Stimulated activated CD4-positive, alpha-beta T cell treated with anti-CD3 and anti-CD28 coated beads, Interleukin-12 subunit alpha, Interleukin-12 subunit beta, amount 100 ng/mL, for 24 hours (primary cell): ENCODE data around the gene OTOGL.
"Not testable (repeated sequence)": the region's sequence is repeated elsewhere in the genome, so short reads cannot be mapped to it uniquely, and the experiment has no call there.

Experiments
- DNase-seq, 2 experiments: peaks; one replicate each; pipeline ENCODE4 v3.0.0-alpha.2; 2020; ENCODE audit warnings: low read depth in 2 of 2

The OTOGL gene

DNA sequence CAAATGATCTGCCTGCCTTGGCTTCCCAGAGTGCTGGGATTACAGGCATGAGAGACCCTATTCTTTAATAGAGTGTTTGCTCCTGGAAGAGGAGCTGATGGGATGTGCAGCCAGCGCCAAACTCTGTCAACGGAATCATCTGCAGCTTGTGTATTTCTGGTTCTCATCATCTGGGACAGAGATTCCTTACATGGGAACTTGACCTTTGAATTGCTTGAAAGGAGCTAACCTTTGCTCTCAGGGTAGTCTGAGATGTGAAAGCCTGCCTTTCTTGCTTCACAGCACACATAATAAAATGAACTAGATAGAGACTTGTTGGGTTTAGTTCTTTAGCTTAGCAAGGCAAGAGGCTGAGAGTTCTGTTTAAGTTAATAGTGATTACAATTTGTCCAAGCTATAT, 120.0 kb downstream of the OTOGL start:
- DNase-seq, result no peak

DNA sequence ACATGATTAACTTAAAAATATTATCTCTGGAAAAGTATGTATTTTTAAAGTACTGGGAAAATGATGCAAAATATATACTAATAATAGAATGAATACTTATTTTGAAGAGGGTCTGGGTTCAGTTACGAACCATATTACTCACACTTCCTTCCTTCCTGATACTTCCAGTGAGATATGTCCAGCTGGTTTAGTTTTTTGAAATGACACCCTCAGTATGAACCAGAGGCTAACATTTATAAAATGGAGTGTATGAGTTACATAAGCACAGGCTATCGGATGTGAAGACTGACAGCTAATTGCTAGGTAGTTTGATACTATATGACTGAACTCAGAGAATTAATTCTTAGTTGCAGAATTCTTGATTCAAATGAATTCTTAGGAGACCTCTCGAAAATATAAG, 122.9 kb downstream of the OTOGL start:
- no peak for DNase-seq

DNA sequence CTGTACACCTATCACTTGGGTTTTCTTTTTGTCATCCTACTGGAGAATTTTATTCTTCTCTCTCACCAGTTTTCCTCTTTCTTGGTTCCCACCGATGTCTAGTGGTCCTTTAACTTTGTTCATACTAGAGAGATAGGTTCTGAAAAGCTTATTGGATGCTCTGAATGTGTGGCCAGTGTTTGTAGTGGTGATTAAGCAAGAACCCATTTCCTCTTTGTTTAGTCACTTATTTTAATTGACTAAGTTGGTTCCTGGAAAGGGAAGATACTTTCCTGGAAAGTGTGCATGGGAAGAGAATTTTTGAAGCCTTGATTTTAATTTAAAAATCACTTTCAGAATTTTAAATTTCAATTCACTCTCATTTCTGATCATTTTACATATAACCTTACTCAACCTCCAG, 127.2 kb downstream of the OTOGL start:
- no peak for DNase-seq

DNA sequence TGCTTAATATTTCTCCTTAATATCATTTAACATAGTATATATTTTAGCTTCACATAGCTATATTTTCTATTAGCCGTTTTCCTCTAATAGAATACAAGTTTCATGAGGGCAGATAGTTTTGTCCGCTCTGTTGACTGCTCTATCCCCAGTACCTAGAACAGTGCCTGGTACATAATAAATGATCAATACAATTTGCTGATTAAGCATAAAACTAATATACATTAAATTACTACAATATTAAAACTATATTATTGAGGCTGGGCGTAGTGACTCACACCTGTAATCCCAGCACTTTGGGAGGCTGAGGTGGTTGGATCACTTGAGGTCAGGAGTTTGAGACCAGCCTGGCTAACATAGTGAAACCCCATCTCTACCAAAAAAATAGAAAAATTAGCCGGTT, 128.6 kb downstream of the OTOGL start:
- not testable (repeated sequence) for DNase-seq

DNA sequence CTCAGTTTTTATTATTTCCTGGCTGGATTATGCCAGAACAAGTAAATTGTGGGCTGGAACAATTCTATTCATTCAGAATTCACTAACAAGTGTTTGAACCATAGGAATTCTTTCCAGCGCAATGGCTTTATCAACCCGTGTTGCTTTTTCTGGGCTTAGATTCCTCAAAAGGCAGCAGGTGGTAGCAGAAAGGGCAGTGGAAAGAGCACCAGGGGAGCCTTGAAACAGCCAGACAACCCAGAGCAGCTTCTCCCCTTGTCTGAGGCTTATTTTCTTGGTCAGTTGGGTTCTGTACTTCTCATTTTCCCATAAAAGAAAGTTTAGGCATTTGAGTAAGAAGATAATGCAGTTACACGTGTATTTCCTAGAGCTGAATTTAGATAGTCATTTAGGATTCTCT, 130.7 kb downstream of the OTOGL start:
- no peak for DNase-seq

DNA sequence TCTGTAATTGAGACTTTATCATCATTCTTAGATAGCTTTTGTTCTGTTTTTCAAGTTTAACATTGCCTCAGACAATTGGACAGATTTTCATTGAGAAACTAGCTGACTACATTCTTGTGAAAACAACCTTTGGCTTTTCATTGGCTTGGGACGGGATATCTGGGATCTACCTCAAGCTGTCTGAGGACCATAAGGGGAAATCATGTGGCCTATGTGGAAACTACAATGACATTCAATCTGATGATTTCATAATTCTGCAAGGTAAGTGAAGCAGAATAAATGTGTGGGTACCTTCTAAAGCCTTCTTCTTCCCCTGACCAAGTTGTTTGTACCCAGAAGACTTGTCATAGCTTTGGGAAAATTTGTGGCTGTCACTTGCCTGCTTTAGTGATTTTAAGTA, 133.5 kb downstream of the OTOGL start:
- no peak for DNase-seq

DNA sequence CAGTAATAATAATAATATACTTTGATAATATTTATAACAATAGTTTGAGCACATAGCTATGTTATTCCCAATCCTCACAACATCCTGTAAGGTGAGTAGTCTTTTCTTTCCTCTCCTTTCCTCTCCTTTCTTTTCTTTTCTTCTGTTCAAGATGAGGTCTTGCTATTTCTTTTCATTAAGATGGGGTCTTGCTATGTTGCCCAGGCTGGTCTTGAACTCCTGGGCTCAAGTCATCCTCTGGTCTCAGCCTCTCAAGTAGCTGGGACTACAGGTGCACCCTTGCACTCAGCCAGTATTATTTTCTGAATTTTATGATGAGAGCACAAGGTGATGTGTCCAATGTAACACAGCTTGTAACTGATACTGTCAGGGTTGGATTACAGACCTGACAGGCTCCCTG, 134.6 kb downstream of the OTOGL start:
- DNase-seq, result no peak

DNA sequence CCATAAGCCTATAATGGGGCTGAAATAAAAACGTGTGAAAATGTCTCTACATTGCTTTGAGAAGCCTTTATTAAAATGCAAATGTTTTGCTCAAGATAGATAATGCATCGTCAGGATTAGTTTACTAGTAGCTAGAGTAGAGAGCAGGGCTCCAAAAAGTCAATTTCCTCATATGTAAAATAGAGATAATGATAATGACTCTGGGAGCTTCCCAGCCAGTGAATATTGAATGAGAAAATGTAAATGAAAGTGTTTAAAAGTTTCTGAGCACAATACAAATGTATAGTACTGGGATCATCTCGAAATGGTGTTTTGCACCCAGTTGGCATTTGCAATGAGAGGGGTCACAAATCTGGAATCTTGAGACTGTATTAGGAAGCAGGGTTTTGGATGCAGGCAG, 135.3 kb downstream of the OTOGL start:
- no peak for DNase-seq

DNA sequence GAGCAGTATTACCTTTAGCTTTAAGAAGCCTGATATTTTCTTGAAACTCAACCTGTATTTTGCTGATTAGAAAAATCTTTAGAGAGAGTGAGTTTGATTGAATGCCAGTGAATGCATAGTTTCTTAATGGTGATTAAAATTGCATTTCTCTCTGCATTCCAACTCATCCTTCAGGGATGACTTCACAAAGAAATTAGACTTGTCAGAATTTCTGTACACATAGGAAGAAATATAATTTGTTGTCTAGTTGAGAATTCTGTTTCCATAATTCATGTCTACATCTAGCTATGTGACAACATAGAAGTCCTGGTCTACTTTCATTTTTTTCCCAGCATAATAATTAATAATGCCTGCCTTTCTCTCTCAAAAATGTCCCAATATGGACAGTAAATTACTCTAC, 136.6 kb downstream of the OTOGL start:
- no peak for DNase-seq

DNA sequence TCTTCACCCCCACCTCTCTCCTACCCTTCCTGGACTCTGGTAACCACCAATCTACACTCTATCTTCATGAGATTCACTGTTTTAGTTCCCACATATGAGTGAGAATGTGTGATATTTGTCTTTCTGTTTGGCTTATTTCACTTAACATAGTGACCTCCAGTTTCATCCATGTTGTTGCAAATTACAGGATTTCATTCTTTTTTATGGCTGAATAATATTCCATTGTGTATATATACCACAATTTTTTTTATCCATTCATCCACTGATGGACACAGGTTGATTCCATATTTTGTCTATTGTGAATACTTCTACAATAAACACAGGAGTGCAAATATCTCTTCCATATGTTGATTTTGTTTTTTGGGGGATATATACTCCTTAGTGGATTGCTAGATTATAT, 140.5 kb downstream of the OTOGL start:
- DNase-seq, result no peak

DNA sequence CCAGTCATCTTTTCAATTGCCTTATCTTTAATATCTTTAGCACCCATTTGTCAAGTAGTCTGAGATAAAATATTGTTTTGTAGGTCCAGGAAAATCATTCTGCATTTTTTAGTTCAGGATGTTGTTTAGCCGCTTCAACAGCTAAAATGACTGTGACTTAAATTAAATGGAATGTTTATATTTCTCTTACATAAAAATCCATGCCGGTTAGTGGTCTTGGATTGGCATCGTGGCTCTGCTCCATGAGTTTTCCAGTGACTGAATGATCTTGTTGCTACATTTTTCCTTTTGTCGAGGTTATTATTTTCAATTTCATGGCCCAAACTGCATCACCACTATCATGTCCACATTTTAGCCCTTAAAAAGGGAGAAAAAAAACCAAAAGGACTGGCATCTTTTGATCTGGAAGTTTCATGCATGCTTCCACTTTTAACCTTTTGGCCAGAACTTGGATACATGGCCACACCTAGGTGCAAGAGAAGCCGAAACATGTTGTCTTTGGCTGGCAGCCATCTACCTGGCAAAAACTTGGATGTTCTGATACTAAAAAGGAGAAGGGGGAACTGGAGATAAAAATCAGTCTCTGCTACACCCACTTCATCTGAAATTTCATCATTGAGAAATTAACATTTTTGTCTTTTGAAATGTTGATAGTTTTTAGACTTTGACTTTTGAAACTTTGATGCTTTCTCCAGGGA, 142.4 kb downstream of the OTOGL start:
- no peak for DNase-seq

DNA sequence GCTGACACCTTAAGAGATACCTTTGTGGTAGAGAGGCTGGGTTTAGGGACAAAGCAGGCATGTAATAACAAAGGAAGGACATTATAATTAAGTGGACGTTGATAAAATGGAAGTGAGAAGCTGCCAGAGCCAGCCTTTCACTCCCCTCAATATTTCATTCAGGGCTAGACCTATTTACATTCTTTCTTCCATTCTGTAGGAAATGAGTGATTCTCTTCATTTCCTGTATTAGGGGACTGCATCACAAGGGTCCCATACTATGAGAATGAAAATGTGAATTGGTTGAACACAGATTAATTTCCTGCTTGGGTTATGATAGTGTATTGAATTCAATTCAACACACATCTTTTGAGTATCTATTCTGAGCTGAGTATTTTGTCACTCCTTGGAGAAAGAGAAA, 143.0 kb downstream of the OTOGL start:
- DNase-seq, result no peak

DNA sequence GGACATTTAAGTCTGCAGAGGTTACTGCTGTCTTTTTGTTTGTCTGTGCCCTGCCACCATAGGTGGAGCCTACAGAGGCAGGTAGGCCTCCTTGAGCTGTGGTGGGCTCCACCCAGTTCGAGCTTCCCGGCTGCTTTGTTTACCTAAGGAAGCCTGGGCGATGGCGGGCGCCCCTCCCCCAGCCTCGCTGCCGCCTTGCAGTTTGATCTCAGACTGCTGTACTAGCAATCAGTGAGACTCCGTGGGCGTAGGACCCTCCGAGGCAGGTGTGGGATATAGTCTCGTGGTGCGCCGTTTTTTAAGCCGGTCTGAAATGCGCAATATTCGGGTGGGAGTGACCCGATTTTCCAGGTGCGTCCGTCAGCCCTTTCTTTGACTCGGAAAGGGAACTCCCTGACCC, 150.2 kb downstream of the OTOGL start:
- not testable (repeated sequence) for DNase-seq

DNA sequence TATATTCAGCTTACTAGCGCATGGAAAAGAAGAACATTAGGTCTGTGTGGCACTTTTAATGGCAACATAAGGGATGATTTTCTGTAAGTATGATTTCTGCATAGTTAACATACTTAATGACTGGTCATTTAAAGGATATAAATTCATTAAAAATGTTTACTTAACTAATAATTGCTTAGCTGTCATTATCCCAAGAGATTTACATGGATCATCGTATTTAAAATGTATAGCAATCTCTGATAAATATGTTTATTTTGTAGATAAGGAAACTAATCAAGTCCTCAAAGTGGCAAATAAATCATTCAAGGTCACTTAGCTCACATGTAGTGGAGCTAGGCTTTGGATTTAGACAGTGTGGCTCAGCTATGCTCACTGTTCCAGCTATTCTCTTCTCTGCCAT, 158.6 kb downstream of the OTOGL start:
- DNase-seq, result no peak

DNA sequence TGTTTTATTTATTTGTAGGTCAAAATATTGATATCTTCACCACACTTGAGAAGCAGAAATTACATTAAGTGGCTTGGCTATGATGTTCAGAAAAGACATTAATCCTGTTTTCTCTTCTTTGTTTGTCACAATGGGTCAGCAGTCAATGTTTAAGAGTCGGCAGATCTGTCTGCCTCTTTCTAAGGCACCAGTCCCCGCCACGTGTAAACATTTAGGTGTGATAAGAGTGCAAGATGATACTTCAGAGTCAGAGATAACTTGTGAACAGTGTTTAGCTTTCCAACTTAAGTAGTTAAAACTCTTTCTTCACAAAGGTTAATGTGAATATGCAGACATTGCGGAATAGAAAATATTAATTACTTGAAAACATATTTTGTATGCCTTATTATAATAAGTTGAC, 160.9 kb downstream of the OTOGL start:
- no peak for DNase-seq

DNA sequence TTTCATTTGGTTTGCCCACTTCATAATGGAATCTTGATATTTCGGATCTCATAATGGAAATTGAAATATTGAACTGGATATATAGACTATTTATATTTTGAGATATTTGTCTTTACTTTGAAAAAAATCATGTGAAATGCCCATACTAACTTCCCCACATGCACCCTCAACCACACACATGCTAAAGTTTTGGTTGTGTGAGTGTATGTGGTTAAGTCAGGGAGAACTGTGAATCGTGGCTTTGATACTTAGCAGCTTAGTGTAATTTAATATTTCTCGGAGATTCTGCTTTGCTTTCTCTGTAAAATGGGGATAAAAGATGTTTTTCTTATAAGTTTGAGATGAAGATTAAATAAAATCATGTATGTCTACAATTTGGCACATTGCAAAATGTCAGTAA, 162.1 kb downstream of the OTOGL start:
- DNase-seq, result no peak

DNA sequence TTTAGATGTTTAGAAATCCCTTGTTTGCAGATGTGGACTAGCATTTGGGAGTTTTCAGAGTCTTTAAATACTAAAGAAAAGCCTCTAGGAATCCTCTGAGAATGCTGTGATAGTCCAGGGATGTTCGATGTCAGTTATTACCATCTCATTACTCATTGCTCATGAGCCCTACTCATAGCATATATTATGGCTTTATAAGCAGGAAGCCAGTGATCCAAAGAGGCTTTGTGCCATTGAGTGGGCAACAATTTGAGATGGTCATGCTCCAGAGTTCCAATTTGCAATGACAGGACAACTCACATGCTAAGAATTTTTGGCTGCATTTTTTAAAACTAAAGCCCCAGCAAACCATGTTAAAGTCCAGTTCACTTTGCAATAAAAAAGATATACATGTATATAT, 163.0 kb downstream of the OTOGL start:
- no peak for DNase-seq

DNA sequence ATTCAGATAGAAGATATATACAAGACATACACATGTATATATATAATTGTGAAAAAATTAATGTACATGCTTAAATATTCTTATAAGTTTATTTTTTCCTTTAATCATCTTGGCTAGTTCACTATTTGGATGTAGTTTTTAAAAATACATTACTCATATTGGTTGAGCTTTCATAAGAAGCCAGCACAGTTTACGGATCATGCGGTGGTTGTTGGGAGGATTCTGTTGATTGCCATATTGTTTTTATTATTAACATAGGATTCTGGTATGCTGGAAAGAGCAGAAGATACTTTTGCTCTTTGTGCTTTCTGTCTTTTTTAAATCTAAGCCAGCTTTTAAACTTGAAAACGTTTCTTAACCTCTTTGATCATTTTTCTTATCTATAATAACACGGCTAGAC, 163.4 kb downstream of the OTOGL start:
- DNase-seq, result no peak

DNA sequence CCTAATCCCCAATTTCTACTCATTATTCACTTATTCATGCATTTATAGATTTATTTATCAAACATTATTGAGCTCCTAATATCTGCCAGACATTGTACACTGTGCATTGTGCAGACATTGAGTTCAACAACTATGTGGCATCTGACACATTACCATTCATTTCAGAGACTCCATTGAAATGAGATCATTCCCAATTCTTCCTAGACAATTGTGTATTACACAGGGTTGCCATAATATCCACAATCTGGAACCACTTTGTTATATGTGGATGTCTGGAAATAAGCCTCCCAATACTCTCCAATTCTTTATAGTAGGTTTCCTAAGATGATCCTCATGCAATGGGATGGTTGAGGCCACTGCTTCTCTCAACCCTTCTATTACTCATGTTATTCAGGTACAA, 165.0 kb downstream of the OTOGL start:
- DNase-seq, result no peak

DNA sequence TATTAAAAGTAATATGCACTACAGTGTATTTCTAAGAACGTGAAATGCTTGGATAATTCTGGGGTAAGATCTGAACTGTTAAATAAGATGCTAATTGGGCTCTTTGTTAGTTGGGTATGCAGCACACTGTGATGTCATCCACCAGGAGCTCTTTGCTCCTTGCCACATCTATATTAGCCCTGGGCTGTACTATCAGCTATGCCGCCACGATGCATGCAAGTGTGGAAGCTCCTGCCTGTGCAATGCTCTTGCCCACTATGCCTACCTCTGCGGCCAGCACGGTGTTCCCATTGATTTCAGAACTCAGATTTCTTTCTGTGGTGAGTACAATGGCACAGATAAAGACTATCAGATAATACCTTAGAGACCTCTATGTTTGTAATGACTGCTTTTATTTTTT, 165.6 kb downstream of the OTOGL start:
- no peak for DNase-seq

DNA sequence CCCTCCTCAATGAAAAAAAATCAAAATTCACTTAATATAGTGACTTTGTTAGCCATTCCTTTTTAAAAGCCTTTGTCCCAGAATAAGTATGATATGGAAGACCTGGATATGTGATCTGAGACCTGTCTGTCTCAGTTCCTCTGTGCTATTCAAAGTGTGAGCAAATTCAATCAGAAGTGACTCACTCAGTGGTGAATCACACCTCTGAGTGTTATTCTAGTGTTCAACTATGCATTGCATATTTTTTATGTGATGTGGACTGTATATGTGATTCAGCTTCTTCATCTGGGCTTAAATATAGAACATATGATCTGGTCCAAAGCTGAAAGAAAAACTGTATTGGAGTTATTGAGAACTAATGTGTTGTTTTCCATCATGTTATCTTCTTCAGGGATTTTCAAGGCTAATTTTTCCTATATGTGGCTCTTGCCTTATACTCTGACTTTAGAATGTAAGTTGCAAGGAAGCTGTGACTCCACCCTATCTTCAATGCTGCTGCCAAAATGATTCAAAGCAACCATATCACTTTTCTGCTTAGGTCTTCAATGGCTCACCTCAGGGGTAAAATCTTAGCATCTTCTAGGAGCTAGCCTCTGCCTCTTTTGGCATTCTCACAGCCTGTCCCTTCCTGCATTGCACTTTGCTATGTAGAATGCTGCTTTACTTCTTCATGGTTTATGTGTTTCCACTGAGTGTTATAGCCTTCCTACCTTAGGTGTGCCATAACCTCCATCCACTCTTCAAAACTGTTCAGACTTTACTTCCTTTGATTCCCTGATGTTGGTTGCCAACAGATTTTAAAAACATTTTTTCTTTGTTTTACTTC, 169.8 kb downstream of the OTOGL start:
- DNase-seq, result no peak

DNA sequence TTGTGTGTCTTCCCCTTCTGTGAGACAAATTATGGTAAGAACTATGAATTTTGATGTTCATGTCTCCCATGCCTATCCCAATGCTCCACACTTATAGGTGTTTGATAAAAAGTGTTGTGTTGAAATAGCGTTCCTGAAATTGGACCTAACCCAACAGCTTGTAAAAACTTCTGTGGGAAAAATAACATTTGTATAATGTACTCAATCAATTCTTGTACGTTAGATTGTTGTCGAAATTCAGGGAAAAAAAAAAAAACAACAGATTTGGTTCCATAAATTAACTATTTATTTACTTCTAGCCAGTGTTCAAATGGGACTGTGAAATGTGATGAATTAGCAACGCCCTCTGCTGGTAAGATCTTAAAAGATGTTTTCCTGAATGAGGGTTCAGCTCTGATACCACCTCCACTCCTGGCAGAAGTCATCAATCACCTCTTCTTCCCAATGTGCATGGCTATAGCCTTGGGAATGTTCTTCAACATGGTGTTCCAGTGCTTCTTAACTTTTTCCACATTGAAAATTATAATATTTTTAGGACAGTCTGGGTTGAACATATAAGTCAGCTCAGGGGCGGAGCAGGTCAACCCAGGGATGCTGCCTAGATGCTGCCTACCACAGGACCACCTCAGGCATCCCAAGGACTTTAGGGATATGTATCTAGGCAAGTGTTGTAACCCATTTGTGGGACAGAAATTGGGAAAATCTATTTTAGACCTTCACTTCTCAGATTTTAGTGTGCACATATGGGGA, 170.6 kb downstream of the OTOGL start:
- no peak for DNase-seq

DNA sequence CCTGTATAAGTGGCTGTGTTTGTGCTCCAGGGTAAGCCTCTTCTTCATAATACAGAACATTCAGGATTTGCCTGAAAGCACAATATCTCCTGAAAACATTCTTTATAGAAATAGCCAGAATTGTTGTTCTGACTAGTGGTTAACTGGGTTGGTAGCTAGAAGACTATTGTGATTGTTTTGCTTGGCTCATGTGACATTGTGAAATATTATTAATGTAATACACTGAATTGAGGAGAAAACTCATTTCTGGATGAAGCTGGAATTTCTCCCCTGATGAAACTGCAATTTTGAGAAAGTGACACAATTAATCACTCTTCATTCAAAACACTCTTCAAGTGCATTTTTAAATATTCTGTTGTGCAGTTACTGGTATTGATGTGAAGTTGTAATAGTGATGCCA, 172.4 kb downstream of the OTOGL start:
- DNase-seq, result no peak
